GM18951 (cell line): Measurements from ENCODE around the gene FGD3.
A peak's percentile ranks its signal among the peaks of the same experiment; 100 is the strongest.

ENCODE experiments used
- POLR2A ChIP-seq: IDR thresholded peaks from 4 replicates; pipeline ENCODE4 v1.6.1; 2011; ENCODE audit warnings: mild to moderate bottlenecking; ENCODE audit not compliant: insufficient read length, insufficient read depth; ENCODE audit errors: extremely low read depth
- in situ Hi-C: fragments of 300-500 bp; cut with MboI; formaldehyde crosslinking; loops from one replicate; pipeline ENCODE4 v1.12.0; 2022; ENCODE audit warnings: low sequenced_read_pairs, mixed read lengths, inconsistent platforms; ENCODE audit not compliant: unreplicated experiment

FGD3 gene

DNA sequence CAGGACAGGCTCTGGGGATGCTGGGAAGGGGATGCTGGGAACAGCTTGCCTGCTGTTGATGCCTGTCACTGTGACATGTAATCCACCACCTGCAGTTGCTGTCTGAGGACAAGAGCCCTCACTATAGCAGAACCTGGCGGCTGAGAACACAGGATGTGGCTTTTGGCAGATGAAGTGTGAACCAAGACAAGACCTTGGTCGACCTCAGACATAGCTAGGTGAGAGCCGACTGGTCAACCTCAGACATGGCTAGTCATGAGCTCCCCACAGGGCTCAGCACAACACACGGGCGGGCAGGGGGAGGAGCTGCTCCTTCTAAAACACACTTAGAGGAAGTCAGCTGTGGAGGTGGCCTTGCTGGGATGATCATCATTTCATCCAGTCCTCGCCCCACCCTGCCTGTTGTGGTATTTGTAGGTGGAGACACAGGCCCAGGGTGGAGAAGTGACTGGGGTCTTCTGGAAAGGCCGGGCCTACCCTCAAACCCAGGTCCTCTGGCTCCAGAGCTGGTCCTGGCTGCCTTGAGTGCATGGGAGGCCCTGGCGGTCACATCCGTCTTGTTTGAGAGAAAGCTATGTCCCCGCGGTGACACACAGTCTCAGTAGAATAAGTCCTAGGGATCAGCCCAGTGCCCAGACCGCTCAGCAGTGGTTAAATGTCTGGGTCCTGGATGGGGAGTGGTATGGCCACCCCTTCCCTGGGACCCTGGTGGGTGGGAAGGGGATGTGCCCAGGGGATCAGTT is 117.2 kb downstream of the FGD3 start:
- peak; percentile 52 for TF ChIP-seq POLR2A
- in situ Hi-C loops, result no loop called here

DNA sequence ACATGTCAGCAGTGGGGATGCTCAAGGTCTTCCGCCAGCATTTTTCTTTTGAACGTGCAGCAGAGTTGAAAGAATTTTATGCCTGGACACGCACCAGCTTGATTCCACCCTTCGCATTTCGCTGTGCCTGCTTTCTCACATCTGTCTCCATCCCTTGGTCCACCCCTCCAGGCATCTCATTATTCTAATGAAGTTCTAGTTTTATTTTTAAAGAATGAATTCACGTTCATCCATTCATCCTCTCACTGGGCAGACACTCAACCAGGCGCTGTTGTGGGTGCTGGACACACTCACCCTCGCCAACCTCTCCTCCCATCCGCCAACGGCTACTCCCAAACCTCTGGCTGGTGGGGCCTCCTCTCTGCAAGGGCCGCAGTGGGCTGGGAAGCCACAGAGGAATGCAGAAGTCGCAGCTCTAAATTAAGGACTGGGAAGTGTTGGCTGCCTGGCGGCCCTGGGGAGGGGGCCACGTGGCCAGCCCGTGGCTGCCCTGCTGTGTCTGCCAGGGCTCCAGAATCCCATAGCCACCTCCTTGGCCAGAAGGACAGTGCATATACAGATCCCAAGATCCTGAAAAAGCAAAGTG is 117.9 kb downstream of the FGD3 start:
- in situ Hi-C loops, result no loop called here
- no peak for TF ChIP-seq POLR2A

DNA sequence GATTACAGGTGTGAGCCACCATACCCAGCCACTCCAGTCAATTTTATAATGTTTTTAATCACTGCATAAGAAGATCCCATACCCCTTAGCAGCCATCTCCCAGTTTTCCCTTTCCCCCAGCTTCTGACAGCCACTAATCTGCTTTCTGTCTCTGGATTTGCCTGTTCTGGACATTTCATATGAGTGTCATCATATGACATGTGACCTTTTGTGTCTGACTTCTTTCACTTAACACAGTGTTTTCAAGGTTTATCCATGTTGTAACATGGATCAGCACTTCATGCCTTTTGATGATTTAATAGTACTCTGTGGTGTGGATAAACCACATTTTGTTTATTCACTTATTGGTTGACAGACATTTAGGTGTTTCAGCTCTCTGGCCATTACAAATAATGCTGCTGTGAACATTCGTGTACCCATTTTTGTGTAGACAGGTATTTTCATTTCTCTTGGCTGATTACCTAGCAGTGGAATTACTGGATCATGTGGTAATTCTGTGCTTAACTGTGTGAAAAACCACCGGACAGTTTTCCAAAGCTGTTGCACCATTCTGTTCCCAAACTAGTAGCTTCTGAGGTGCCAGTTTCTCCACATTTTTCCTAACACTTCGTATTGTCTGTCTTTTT is 119.8 kb downstream of the FGD3 start:
- in situ Hi-C loops, result no loop called here
- no peak for TF ChIP-seq POLR2A

DNA sequence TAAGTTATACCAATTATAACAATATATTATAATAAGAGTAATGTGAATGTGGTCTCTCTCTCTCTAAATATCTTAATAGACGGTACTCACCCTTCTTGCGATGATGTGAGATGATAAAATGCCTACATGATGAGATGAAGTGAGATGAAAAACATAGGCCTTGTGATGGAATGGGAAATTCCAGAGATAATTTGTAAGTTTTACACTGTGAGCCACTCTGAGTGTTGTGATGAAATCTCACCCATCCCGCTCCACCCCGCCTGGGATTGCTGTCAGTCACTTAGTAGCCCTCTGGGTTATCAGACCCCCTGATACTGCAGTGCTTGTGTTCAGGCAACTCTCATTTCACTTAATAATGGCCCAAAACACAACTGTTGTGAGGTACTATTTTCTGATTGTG is 121.6 kb downstream of the FGD3 start:
- in situ Hi-C loops, result no loop called here
- TF ChIP-seq POLR2A, result no peak

DNA sequence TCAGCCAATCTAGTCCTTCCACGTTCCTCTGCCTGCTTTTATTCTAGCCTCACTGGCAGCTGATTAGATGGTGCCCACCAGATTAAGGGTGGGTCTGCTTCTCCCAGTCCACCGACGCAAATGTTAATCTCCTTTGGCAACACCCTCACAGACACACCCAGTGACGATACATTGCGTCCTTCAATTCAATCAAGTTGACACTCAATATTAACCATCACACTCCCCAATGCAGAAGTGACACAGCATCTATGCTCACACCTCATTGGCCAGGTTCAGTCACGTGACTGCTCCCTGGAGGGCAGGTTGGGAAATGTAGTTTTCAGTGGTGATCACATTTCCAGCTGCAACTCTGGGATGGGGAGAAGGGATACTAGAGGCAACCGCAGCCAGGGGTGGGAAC is 124.1 kb downstream of the FGD3 start:
- TF ChIP-seq POLR2A, result no peak
- in situ Hi-C loops, result no loop called here

DNA sequence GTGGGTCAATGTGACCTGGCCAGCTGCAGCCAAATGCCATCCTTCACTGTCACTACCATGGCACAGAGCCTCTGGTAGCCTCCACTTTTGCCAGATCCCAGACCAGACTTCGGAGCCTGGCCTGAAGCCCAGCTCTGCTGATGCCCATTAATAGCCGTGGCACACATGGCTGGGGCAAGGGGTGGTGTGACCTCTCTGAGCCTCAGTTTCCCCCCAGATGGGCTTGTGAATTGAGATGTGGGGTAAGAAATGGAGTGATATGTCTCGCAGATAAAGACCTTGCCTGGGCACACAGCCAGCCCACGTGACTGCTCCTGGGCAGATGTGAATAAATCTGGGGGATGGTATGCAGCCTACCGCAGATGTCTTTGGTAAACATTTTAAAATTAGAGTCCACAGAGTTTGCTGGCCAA is 125.1 kb downstream of the FGD3 start:
- no peak for TF ChIP-seq POLR2A
- in situ Hi-C loops, result no loop called here

DNA sequence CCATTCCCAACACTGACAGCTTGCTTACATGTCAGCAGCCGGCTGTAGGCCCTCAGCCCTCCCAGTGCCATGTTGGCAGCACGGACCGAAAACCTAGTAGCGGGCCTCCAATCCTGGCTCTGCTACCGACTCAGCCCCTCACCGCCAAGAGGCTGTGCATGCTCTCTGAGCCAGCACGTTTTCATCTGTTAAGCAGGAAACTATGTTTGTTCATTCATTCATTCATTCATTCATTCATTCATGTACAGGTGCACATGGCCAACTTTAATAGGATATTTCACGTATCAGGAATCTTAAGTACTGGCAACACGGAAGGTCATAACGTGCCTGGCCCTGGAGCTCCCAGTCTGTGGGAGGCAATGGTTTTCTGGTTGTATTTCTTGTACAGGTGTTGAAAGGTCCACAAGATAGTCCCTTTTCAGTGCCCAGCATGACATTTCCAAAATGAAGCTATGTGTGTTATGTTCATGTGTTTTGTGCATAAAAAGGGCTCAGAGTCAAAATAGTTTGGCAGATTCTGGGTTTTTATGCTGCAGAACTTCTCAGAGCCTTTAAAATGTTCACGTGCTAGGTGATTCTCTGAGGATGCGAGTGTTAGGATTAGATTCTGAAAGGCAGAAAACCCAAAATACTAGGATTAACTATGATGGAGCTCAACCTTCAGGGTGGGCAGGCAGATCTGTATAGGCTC is 128.9 kb downstream of the FGD3 start:
- in situ Hi-C loops, result no loop called here
- TF ChIP-seq POLR2A, result no peak

DNA sequence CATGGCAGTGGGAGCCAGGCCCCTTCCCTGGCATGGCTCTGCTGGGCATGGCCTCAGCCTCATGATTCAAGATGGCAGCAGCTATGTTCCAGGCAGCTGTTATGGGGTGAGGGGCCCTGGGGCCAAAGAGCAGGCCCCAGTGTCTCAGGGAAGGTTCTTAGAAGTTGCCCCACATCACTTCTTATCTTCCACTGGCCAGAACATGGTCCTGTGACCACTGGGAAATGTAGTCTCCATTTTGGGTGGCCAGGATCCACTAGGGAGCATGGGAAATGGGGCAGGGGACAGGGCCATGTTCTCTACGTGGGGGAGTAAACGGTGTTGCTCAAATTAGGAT is 129.4 kb downstream of the FGD3 start:
- in situ Hi-C loops, result no loop called here
- no peak for TF ChIP-seq POLR2A

DNA sequence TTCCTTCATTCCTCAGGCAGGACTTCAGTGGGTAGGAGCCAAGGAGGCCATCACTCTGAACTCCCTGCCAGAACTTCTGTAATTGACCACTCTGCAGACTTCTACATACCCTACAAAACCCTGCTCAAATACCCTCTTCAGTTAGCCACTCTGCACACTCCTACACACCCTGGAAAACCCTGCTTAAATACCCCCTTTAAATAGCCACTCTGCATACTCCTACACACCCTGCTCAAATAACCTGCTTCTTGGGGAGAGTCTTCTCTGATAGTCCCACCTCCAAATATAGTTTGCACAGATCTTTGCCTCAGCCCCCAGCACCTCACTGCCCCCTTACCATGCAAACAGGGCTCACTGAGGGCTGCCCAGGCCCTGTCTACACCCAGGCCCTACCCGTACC is 130.0 kb downstream of the FGD3 start:
- in situ Hi-C loops, result no loop called here

DNA sequence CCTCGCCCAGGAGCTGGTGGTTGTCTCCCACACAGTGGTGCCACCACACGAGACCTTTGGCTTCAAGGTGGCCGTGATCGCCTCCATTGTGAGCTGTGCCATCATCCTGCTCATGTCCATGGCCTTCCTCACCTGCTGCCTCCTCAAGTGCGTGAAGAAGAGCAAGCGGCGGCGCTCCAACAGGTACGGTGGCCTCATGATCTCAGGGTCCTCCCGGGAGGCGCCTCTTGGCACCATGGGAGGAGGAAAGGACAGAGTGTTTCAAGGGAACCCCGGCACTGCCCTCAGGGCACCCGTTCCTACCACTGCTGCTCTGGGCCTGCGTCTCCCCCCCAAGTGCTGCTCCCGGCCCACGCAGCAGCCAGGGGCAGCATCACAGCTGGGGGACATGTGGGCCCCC is 130.5 kb downstream of the FGD3 start:
- in situ Hi-C loops, result no loop called here
- no peak for TF ChIP-seq POLR2A

More for the DNA sequence above, 130.0 kb downstream of the FGD3 start:
- TF ChIP-seq POLR2A, result no peak

DNA sequence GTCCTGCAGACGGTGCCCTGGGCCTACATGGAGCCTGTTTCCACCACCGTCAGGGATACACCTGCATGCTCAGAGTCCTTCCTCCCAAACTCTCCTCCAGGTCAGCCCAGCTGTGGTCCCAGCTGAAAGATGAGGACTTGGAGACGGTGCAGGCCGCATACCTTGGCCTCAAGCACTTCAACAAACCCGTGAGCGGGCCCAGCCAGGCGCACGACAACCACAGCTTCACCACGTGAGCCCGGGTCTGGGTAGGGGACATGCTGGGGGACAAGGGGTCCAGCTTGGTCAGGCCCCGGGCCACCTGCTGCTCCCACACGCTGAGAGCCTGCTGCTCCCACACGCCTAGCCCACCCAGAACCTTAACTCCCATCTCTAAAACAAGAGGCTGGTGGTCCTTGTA is 132.0 kb downstream of the FGD3 start:
- in situ Hi-C loops, result no loop called here
- TF ChIP-seq POLR2A, result no peak

DNA sequence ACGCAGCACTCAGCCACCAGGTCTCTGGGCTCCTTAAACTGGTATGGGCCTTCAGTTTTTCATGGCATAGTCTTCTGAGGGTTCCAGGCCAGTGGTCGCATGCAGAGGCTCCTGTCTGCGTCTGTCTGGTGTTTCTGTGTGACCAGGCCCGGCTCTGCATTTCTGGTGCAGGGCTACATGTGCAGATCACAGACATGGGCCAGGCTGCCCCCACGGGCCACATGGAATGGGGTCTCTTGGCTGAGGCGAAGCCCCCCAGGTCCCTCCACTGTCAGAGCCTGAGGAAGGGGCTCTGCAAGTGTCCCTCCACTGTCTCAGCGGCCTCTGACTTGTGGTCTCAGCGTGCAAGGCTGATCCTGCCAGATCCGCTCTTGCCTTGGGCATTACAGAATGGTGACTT is 133.1 kb downstream of the FGD3 start:
- in situ Hi-C loops, result no loop called here
- TF ChIP-seq POLR2A, result no peak

DNA sequence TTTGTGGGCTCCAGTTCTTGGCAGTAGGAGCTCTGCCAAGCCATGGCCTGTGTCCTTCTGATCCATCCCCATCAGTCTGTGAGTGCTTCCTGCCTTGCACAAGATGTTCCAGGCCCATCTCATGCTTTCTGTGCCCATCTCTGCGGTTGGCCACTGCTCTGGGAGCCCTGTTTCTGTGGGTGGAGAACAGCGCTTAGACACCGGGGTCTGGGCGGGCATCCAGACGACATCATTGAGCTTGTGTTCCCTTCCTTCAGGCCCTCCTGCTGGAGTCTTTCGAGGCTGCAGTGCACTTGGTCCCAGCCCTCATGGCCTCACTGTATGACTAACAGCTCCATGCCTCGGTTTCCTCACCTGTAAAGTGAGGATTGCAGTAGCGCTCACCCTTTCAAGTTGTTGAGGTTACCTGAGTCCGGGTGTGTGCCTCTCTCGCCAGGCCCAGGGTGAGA is 133.8 kb downstream of the FGD3 start:
- no peak for TF ChIP-seq POLR2A
- in situ Hi-C loops, result no loop called here
